Smooth muscle cell (in vitro differentiated cells): ENCODE results near the gene LDAF1. TPM values are rescaled to one million over a fixed set of nuclear protein-coding genes. Genes with fewer than 3 reads are reported as not detected.
"Not testable (repeated sequence)": the region's sequence is repeated elsewhere in the genome, so short reads cannot be mapped to it uniquely, and the experiment has no call there.

Source experiments
- DNase-seq: peaks from one replicate; lab custom pipeline; 2025; ENCODE audit not compliant: unreplicated experiment; lab: John Stamatoyannopoulos, UW
- H2AFZ ChIP-seq: fragments of 200-600 bp; sonication (generic); 2 replicates; pipeline ENCODE4 v1.6.0; 2016; ENCODE audit warnings: antibody characterized with exemption, low read depth, mild to moderate bottlenecking
- H3F3A ChIP-seq: fragments of 200-600 bp; sonication (generic); 2 replicates; pipeline ENCODE4 v1.6.0; 2017; ENCODE audit warnings: antibody characterized with exemption, low read depth
- H3K27ac ChIP-seq: fragments of 200-600 bp; sonication (generic); 2 replicates; pipeline ENCODE4 v1.5.1; 2016; ENCODE audit warnings: low read depth, mild to moderate bottlenecking
- H3K27me3 ChIP-seq: fragments of 200-600 bp; sonication (generic); 2 replicates; pipeline ENCODE4 v1.6.1; 2016; ENCODE audit warnings: low read depth, mild to moderate bottlenecking
- H3K36me3 ChIP-seq: fragments of 200-600 bp; sonication (generic); 2 replicates; pipeline ENCODE4 v1.5.1; 2016; ENCODE audit warnings: low read depth
- H3K4me1 ChIP-seq: fragments of 200-600 bp; sonication (generic); 2 replicates; pipeline ENCODE4 v1.5.1; 2016; ENCODE audit warnings: low read depth
- H3K4me2 ChIP-seq: fragments of 200-600 bp; sonication (generic); 2 replicates; pipeline ENCODE4 v1.6.0; 2016; ENCODE audit warnings: mild to moderate bottlenecking
- H3K4me3 ChIP-seq: fragments of 200-600 bp; sonication (generic); 2 replicates; pipeline ENCODE4 v1.5.1; 2016; ENCODE audit warnings: mild to moderate bottlenecking
- H3K79me2 ChIP-seq: fragments of 200-600 bp; sonication (generic); 2 replicates; pipeline ENCODE4 v1.6.0; 2016; ENCODE audit warnings: low read depth, mild to moderate bottlenecking
- H3K9ac ChIP-seq: fragments of 200-600 bp; sonication (generic); 2 replicates; pipeline ENCODE4 v1.6.0; 2016; ENCODE audit warnings: low read depth
- H3K9me3 ChIP-seq: fragments of 200-600 bp; sonication (generic); replicated peaks from 2 replicates; pipeline ENCODE4 v1.5.1; 2016; ENCODE audit warnings: low read depth
- H4K20me1 ChIP-seq: fragments of 200-600 bp; sonication (generic); 2 replicates; pipeline ENCODE4 v1.6.0; 2016; ENCODE audit warnings: low read depth
- CTCF ChIP-seq: fragments of 200-600 bp; sonication (generic); IDR thresholded peaks from 2 replicates; pipeline ENCODE4 v1.5.1; 2017; ENCODE audit warnings: borderline replicate concordance, mild to moderate bottlenecking, antibody characterized with exemption; ENCODE audit not compliant: insufficient read depth, poor library complexity, severe bottlenecking
- WGBS: methylation state at CpG from one replicate; pipeline ENCODE4 v1.1.7; 2016; ENCODE audit warnings: low lambda C conversion rate; 5-methylcytosine and 5-hydroxymethylcytosine counted together
- polyA plus RNA-seq: library from polyadenylated mRNA; unstranded; fragments of >200 nt; fragmentation: Nextera tagmentation; extraction: Ambion mirVana; gene quantifications from 2 replicates; pipeline ENCODE4 v1.2.1, GENCODE V29; 2016
- total RNA-seq: library from RNA; depleted of rRNA; stranded (reverse); fragments of >200 nt; gene quantifications from 2 replicates; pipeline ENCODE4 v1.2.3, GENCODE V29; 2014

LDAF1 gene
- total and polyA plus RNA-seq, 2 experiments from 2014 or later, result 16.2 to 21.0 TPM

GRCh38 chr16:21167929-21168602, 9.6 kb downstream of the LDAF1 start:
- H3K36me3 ChIP-seq, result peaks cover 7% of the 10 kb centered on the region
- H3F3A ChIP-seq, result no peaks in the 10 kb centered on the region
- H2AFZ ChIP-seq, result no peak overlapping the region
- no peak for TF ChIP-seq CTCF
- H4K20me1 ChIP-seq, result peaks cover 3% of the 10 kb centered on the region
- no peaks in the 10 kb centered on the region for H3K4me1 ChIP-seq
- 97% methylated on average over 12 of the region's 12 CpGs for WGBS
- no peaks in the 10 kb centered on the region for H3K27me3 ChIP-seq
- DNase-seq, result no peak
- no peak overlapping the region for H3K27ac ChIP-seq
- H3K4me3 ChIP-seq, result no peak overlapping the region
- no peak overlapping the region for H3K9ac ChIP-seq
- no peaks in the 10 kb centered on the region for H3K9me3 ChIP-seq
- H3K4me2 ChIP-seq, result no peak overlapping the region
- no peaks in the 10 kb centered on the region for H3K79me2 ChIP-seq

GRCh38 chr16:21169249-21169981, 10.9 kb downstream of the LDAF1 start:
- H3K9me3 ChIP-seq, result no peaks in the 10 kb centered on the region
- no peaks in the 10 kb centered on the region for H3K79me2 ChIP-seq
- H4K20me1 ChIP-seq, result peaks cover 3% of the 10 kb centered on the region
- 91% methylated on average over 5 of the region's 5 CpGs for WGBS
- H3K27me3 ChIP-seq, result no peaks in the 10 kb centered on the region
- no peaks in the 10 kb centered on the region for H3K4me1 ChIP-seq
- H3K4me2 ChIP-seq, result no peak overlapping the region
- H3K9ac ChIP-seq, result no peak overlapping the region
- H3K4me3 ChIP-seq, result no peak overlapping the region
- H3F3A ChIP-seq, result no peaks in the 10 kb centered on the region
- no peak for DNase-seq
- no peak overlapping the region for H2AFZ ChIP-seq
- H3K36me3 ChIP-seq, result peaks cover 11% of the 10 kb centered on the region
- TF ChIP-seq CTCF, result no peak
- H3K27ac ChIP-seq, result no peak overlapping the region

GRCh38 chr16:21170116-21170515, 11.6 kb downstream of the LDAF1 start:
- not testable (repeated sequence) for H3K79me2 ChIP-seq, H3K27ac ChIP-seq, H3K4me3 ChIP-seq, H3K4me2 ChIP-seq, DNase-seq, H3F3A ChIP-seq, H3K27me3 ChIP-seq, H3K9ac ChIP-seq, H3K9me3 ChIP-seq, H3K4me1 ChIP-seq, H2AFZ ChIP-seq, H4K20me1 ChIP-seq
- H3K36me3 ChIP-seq, result peaks cover 13% of the 10 kb centered on the region
- 92% methylated on average over 8 of the region's 8 CpGs for WGBS

GRCh38 chr16:21172650-21173049, 14.2 kb downstream of the LDAF1 start:
- peaks cover 3% of the 10 kb centered on the region for H4K20me1 ChIP-seq

More at GRCh38 chr16:21172650-21173049, 14.2 kb downstream of the LDAF1 start:
- no peaks in the 10 kb centered on the region for H3K27me3 ChIP-seq
- H3K27ac ChIP-seq, result no peak overlapping the region
- no peak for TF ChIP-seq CTCF
- H3K4me3 ChIP-seq, result no peak overlapping the region
- H3K9ac ChIP-seq, result no peak overlapping the region
- DNase-seq, result no peak
- no peak overlapping the region for H3K4me2 ChIP-seq
- H2AFZ ChIP-seq, result no peak overlapping the region
- 90% methylated on average over 3 of the region's 3 CpGs for WGBS
- H3K36me3 ChIP-seq, result peaks cover 19% of the 10 kb centered on the region
- no peaks in the 10 kb centered on the region for H3F3A ChIP-seq
- H3K9me3 ChIP-seq, result no peaks in the 10 kb centered on the region
- no peaks in the 10 kb centered on the region for H3K4me1 ChIP-seq
- no peaks in the 10 kb centered on the region for H3K79me2 ChIP-seq
